ENCODE results near the gene BRD4. TPM values are rescaled to one million over a fixed set of nuclear protein-coding genes. Genes with fewer than 3 reads are reported as not detected.

Gene BRD4
- polyA plus RNA-seq, 1 donor from 2014 or later = 3.6 TPM

- H3K9me2 ChIP-seq (ENCODE audit: insufficient read depth, low read length) = no peaks in the 10 kb centered on the region
- no peak for TF ChIP-seq MXI1 (conservative IDR thresholded peaks at IDR 0.05; ENCODE audit: poor library complexity, severe bottlenecking)
- no peak for TF ChIP-seq POLR2AphosphoS5 (IDR thresholded peaks at IDR 0.05)
- TF ChIP-seq TAF1 (IDR thresholded peaks at IDR 0.05; ENCODE audit: low read depth) = no peak
- TF ChIP-seq EZH2 (IDR thresholded peaks at IDR 0.05; ENCODE audit: borderline replicate concordance, insufficient read depth, low read length, poor library complexity, severe bottlenecking) = no peak
- TF ChIP-seq SMC3 (conservative IDR thresholded peaks at IDR 0.05; ENCODE audit: poor library complexity) = no peak
- no peak for TF ChIP-seq REST (IDR thresholded peaks at IDR 0.05; ENCODE audit: borderline replicate concordance)
- TF ChIP-seq EP300 (conservative IDR thresholded peaks at IDR 0.05; ENCODE audit: poor library complexity, severe bottlenecking) = no peak
- no peak for TF ChIP-seq CTCF (IDR thresholded peaks at IDR 0.05; ENCODE audit: poor library complexity, severe bottlenecking)
- no peak for TF ChIP-seq RAD21 (conservative IDR thresholded peaks at IDR 0.05)
- no peak overlapping the region for H3K4me3 ChIP-seq (ENCODE audit: low read length)
- H3K9me3 ChIP-seq (ENCODE audit: low read length) = no peaks in the 10 kb centered on the region
- H3K27ac ChIP-seq (ENCODE audit: low read length) = no peak overlapping the region
- H3F3A ChIP-seq (ENCODE audit: insufficient read depth, low read length, poor library complexity, severe bottlenecking) = no peaks in the 10 kb centered on the region
- no peak overlapping the region for H3K4me2 ChIP-seq (ENCODE audit: low read length)
- no peaks in the 10 kb centered on the region for H3K79me2 ChIP-seq (replicated peaks; ENCODE audit: insufficient read depth, low read length)
- no peak overlapping the region for H3K9ac ChIP-seq (ENCODE audit: low read length)
- peaks cover 5% of the 10 kb centered on the region for H3K27me3 ChIP-seq (ENCODE audit: insufficient read depth, low read depth, low read length)
- H4K20me1 ChIP-seq (ENCODE audit: insufficient read depth) = no peaks in the 10 kb centered on the region
- H2AFZ ChIP-seq (ENCODE audit: low read depth, low read length) = no peak overlapping the region
- no peaks in the 10 kb centered on the region for H3K36me3 ChIP-seq (ENCODE audit: insufficient read depth, low read length)
These were observed 94.3 kb downstream of the BRD4 start for GRCh38 chr19:15237759-15238638.

GRCh38 chr19:15236886-15237285 lies 95.5 kb downstream of the BRD4 start:
- H3K79me2 ChIP-seq (replicated peaks; ENCODE audit: insufficient read depth, low read length) = no peaks in the 10 kb centered on the region
- no peaks in the 10 kb centered on the region for H4K20me1 ChIP-seq (ENCODE audit: insufficient read depth)
- H3K27me3 ChIP-seq (ENCODE audit: insufficient read depth, low read depth, low read length) = peaks cover 16% of the 10 kb centered on the region
- no peak overlapping the region for H3K9ac ChIP-seq (ENCODE audit: low read length)
- no peak for TF ChIP-seq EP300 (conservative IDR thresholded peaks at IDR 0.05; ENCODE audit: poor library complexity, severe bottlenecking)
- TF ChIP-seq POLR2AphosphoS5 (IDR thresholded peaks at IDR 0.05) = no peak
- no peak for TF ChIP-seq EZH2 (IDR thresholded peaks at IDR 0.05; ENCODE audit: borderline replicate concordance, insufficient read depth, low read length, poor library complexity, severe bottlenecking)
- TF ChIP-seq MXI1 (conservative IDR thresholded peaks at IDR 0.05; ENCODE audit: poor library complexity, severe bottlenecking) = no peak
- no peak for TF ChIP-seq REST (IDR thresholded peaks at IDR 0.05; ENCODE audit: borderline replicate concordance)
- no peak for TF ChIP-seq CTCF (IDR thresholded peaks at IDR 0.05; ENCODE audit: poor library complexity, severe bottlenecking)
- TF ChIP-seq RAD21 (conservative IDR thresholded peaks at IDR 0.05) = no peak
- no peak for TF ChIP-seq SMC3 (conservative IDR thresholded peaks at IDR 0.05; ENCODE audit: poor library complexity)
- TF ChIP-seq TAF1 (IDR thresholded peaks at IDR 0.05; ENCODE audit: low read depth) = no peak
- H3F3A ChIP-seq (ENCODE audit: insufficient read depth, low read length, poor library complexity, severe bottlenecking) = no peaks in the 10 kb centered on the region
- H3K4me2 ChIP-seq (ENCODE audit: low read length) = no peak overlapping the region
- no peaks in the 10 kb centered on the region for H3K9me3 ChIP-seq (ENCODE audit: low read length)
- no peak overlapping the region for H3K27ac ChIP-seq (ENCODE audit: low read length)
- no peak overlapping the region for H3K4me3 ChIP-seq (ENCODE audit: low read length)
- H3K36me3 ChIP-seq (ENCODE audit: insufficient read depth, low read length) = no peaks in the 10 kb centered on the region
- H2AFZ ChIP-seq (ENCODE audit: low read depth, low read length) = no peak overlapping the region
- no peaks in the 10 kb centered on the region for H3K9me2 ChIP-seq (ENCODE audit: insufficient read depth, low read length)

Measured in neural cell (in vitro differentiated cells).